BJ (cell line): ENCODE results near the gene NCK2. TPM values are rescaled to one million over a fixed set of nuclear protein-coding genes. Genes with fewer than 3 reads are reported as not detected.
"Not testable (repeated sequence)": the region's sequence is repeated elsewhere in the genome, so short reads cannot be mapped to it uniquely, and the experiment has no call there.

Source experiments
- CTCF ChIA-PET: fragments of 350-600 bp; formaldehyde crosslinking; extraction: SDS; loops from one replicate; lab custom pipeline; 2021; ENCODE audit warnings: antibody characterized with exemption, inconsistent platforms; lab: Yijun Ruan, JAX
- POLR2A ChIA-PET: fragments of 300-600 bp; sonication (Branson Sonifier 250); formaldehyde crosslinking; extraction: SDS; loops from one replicate; lab custom pipeline; 2021; ENCODE audit warnings: antibody characterized with exemption; lab: Charles Lee
- DNase-seq: peaks from one replicate; pipeline ENCODE4 v3.0.0-alpha.2; 2011; ENCODE audit warnings: low read depth
- H3K27me3 ChIP-seq: 2 replicates; pipeline ENCODE4 v1.6.0; 2011; ENCODE audit warnings: low read length; ENCODE audit not compliant: control insufficient read depth, insufficient read depth
- H3K36me3 ChIP-seq: 2 replicates; pipeline ENCODE4 v1.5.1; 2011; ENCODE audit warnings: low read length; ENCODE audit not compliant: control insufficient read depth, insufficient read depth
- H3K4me3 ChIP-seq: 2 replicates; pipeline ENCODE4 v1.5.1; 2011; ENCODE audit warnings: low read depth, mild to moderate bottlenecking, control low read depth, low read length
- CTCF ChIP-seq: IDR thresholded peaks from 2 replicates; pipeline ENCODE4 v1.5.1; 2011; ENCODE audit warnings: low read depth, mild to moderate bottlenecking, control low read depth, inconsistent platforms, low read length, moderate library complexity; ENCODE audit not compliant: insufficient read depth
- polyA plus RNA-seq: library from polyadenylated mRNA; depleted of rRNA; stranded (reverse); fragments of >200 nt; gene quantifications from 2 replicates; pipeline ENCODE4 v1.2.3, GENCODE V29; 2011

The NCK2 gene
- polyA plus RNA-seq, 1 experiment, result 32.9 TPM

- Histone ChIP-seq H3K4me3 (no peak overlapping the region), H3K27me3 (no peaks in the 10 kb centered on the region), H3K36me3 (peaks cover 2% of the 10 kb centered on the region; the same call in 1 of the 2 replicates)
- ChIA-PET POLR2A (no interaction called here), CTCF (no interaction called here)
- no peak for TF ChIP-seq CTCF
- no peak for DNase-seq
Observed at GRCh38 chr2:105896765-105897163, 152.1 kb downstream of the NCK2 start.

GRCh38 chr2:105897694-105898093 lies 153.0 kb downstream of the NCK2 start:
- CTCF ChIA-PET, H3K36me3 ChIP-seq, H3K4me3 ChIP-seq, POLR2A ChIA-PET, DNase-seq, H3K27me3 ChIP-seq: not testable (repeated sequence)

GRCh38 chr2:105903051-105903674 lies 158.5 kb downstream of the NCK2 start:
- no peak for TF ChIP-seq CTCF
- ChIA-PET CTCF (no interaction called here), POLR2A (no interaction called here)
- Histone ChIP-seq H3K4me3 (no peak overlapping the region), H3K27me3 (no peaks in the 10 kb centered on the region; the same call in 1 of the 2 replicates), H3K36me3 (no peaks in the 10 kb centered on the region)
- no peak for DNase-seq

GRCh38 chr2:105904938-105905337 lies 160.2 kb downstream of the NCK2 start:
- no peak for DNase-seq
- ChIA-PET CTCF (interaction anchor here (0.8 kb wide), 1 partner anchor 10 kb away, joined by 4 read pairs; no protein-coding TSS in a partner anchor), POLR2A (no interaction called here)
- no peak overlapping the region for H3K4me3 ChIP-seq
- H3K27me3 ChIP-seq, result no peaks in the 10 kb centered on the region; the same call in 1 of the 2 replicates
- no peak for TF ChIP-seq CTCF
- no peaks in the 10 kb centered on the region for H3K36me3 ChIP-seq

GRCh38 chr2:105906481-105906880 lies 161.8 kb downstream of the NCK2 start:
- no peak overlapping the region for H3K4me3 ChIP-seq
- ChIA-PET CTCF (interaction anchor here (1.3 to 1.8 kb wide), 2 partner anchors 16 to 21 kb away, joined by 3 to 4 read pairs; no protein-coding TSS in a partner anchor), POLR2A (no interaction called here)
- no peak for DNase-seq
- H3K27me3 ChIP-seq, result no peaks in the 10 kb centered on the region; the same call in 1 of the 2 replicates
- no peaks in the 10 kb centered on the region for H3K36me3 ChIP-seq
- no peak for TF ChIP-seq CTCF

DNA sequence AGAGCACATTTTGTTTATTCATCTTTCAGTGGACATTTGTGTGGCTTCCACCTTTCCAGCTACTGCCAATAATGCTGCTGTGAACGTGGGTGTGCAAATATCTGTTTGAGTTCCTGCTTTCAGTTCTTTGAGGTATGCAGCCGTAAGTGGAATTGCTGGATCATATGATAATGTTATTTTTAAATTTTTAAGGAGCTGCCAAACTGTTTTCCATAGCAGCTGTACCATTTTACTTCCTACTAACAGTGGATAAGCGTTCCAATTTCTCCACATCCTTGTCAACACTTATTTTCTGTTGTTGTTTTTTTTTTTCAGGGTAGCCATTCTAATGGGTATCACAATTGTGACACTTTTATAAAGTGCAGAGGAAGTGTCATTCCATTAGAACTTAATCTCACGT lies 162.5 kb downstream of the NCK2 start:
- H3K36me3 ChIP-seq, result no peaks in the 10 kb centered on the region
- H3K4me3 ChIP-seq, result no peak overlapping the region
- no peak for DNase-seq
- POLR2A ChIA-PET, result no interaction called here
- TF ChIP-seq CTCF, result no peak
- no peaks in the 10 kb centered on the region; the same call in 1 of the 2 replicates for H3K27me3 ChIP-seq
- CTCF ChIA-PET, result interaction anchor here (1.8 kb wide), 1 partner anchor 16 kb away, joined by 4 read pairs; no protein-coding TSS in a partner anchor
